ENCODE measurements around the gene PCGF6.
A peak's percentile ranks its signal among the peaks of the same experiment; 100 is the strongest.

DNA sequence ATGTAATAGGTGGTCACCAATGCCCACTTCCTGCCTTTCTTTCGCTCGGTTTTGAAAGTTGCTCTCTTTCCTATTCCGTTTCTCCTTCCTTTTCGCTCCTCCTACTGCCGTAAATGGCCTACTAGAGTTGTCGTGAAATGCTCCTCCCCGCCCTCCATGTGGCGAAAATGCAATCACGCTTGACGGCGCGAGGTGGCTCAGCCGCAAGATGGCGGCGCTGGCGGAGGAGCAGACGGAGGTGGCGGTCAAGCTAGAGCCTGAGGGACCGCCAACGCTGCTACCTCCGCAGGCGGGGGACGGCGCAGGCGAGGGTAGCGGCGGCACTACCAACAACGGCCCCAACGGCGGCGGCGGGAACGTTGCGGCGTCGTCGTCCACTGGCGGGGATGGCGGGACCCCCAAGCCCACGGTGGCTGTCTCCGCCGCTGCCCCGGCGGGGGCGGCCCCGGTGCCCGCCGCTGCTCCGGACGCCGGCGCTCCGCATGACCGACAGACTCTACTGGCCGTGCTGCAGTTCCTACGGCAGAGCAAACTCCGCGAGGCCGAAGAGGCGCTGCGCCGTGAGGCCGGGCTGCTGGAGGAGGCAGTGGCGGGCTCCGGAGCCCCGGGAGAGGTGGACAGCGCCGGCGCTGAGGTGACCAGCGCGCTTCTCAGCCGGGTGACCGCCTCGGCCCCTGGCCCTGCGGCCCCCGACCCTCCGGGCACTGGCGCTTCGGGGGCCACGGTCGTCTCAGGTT lies 17.0 kb upstream of the PCGF6 start, which contains the start of gene TAF5:
- TF ChIP-seq, protein P1, sequence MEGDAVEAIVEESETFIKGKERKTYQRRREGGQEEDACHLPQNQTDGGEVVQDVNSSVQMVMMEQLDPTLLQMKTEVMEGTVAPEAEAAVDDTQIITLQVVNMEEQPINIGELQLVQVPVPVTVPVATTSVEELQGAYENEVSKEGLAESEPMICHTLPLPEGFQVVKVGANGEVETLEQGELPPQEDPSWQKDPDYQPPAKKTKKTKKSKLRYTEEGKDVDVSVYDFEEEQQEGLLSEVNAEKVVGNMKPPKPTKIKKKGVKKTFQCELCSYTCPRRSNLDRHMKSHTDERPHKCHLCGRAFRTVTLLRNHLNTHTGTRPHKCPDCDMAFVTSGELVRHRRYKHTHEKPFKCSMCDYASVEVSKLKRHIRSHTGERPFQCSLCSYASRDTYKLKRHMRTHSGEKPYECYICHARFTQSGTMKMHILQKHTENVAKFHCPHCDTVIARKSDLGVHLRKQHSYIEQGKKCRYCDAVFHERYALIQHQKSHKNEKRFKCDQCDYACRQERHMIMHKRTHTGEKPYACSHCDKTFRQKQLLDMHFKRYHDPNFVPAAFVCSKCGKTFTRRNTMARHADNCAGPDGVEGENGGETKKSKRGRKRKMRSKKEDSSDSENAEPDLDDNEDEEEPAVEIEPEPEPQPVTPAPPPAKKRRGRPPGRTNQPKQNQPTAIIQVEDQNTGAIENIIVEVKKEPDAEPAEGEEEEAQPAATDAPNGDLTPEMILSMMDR (IDR thresholded peaks at IDR 0.05) = no peak
- peak in 2 of 4 donors; percentile 60 to 68 for TF ChIP-seq POLR2A (IDR thresholded peaks at IDR 0.05)
